AG09319 (cell line): Measurements from ENCODE around the gene PDIA2.
A peak's percentile ranks its signal among the peaks of the same experiment; 100 is the strongest.

Source experiments
- DNase-seq: peaks from one replicate; pipeline ENCODE4 v3.0.0-alpha.2; 2010; ENCODE audit warnings: low read depth; ENCODE audit errors: extremely low read depth
- CTCF ChIP-seq: IDR thresholded peaks from 2 replicates; pipeline ENCODE4 v1.5.1; 2011; ENCODE audit warnings: low read depth, mild to moderate bottlenecking, inconsistent platforms, low read length, moderate library complexity

Gene PDIA2

DNA sequence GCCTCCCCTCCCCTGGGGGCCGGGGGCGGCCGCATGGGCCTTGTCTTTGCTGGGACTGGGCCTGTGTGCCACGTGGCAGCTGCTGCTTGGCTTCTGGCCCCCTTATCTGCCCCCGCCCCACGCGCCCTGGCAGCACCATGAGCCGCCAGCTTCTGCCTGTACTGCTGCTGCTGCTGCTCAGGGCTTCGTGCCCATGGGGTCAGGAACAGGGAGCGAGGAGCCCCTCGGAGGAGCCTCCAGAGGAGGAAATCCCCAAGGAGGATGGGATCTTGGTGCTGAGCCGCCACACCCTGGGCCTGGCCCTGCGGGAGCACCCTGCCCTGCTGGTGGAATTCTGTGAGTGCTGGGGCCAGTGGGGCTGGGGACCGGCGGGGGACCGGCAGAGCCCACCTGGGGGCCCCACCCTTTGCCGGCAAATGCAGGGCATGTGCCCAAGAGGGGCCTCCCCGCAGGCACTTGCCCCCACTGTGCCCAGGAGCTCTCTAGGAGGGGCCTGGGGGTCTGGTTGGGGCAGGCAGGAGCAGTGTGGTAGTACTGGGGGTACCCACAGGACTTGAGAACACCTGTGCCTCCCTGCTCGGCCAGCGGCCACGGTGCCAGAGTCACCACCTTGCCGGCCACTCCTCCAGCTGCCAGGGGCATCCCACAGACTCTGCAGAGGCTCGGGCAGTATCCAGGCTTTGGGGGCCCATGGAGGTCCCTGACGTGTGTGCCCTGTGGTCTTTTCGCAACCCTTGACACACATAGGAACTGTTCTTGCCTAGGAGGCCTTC, at the start of gene PDIA2:
TSS of gene PDIA2 (plus strand) at position 132 of the 773 bp plus-strand sequence. CDS start at position 138, 6 bp downstream.
- no peak for DNase-seq
- TF ChIP-seq CTCF = no peak

- peak; percentile 61 for DNase-seq
Measured at GRCh38 chr16:234468-235305, 48.3 kb upstream of the PDIA2 start, which contains the start of gene FAM234A. Gene FAM234A, plus strand, starts transcription at chr16:234821. Its CDS starts 19,593 bp downstream, at chr16:254414.

DNA sequence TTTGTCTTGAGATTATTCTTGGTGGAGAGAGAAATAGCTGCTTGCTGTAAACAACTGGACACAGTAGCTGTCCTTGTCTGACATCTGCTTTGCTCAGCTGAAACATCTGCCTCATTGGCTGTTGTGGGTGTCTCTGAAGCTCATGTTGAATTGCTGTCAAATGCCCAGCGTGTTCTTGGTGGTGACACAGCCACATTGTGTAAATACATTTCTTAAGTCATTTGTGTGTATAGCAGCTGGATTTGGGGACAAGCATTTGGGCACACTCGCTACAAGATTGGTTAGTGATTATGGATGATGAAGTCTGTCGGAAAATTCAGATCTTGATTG, 43.1 kb upstream of the PDIA2 start:
- no peak for TF ChIP-seq CTCF
- DNase-seq = no peak

More at GRCh38 chr16:234468-235305, 48.3 kb upstream of the PDIA2 start, which contains the start of gene FAM234A:
- peak; percentile 31 for TF ChIP-seq CTCF

GRCh38 chr16:240559-240958, 42.4 kb upstream of the PDIA2 start:
- DNase-seq = no peak
- TF ChIP-seq CTCF = no peak

DNA sequence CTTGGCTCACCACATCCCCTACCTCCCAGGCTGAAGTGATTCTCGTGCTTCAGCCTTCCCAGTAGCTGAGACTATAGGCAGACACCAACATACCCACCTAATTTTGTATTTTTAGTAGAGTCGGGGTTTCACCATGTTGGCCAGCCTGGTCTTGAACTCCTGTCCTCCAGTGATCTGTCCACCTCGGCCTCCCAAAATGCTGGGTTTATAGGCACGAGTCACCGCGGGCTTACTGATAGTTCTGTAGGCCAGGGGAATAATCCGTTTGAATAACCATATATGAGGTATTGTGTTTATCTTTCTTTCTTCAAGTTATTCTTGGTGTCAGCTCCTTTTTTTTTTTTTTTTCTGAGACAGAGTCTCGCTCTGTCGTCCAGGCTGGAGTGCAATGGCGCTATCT, 40.7 kb upstream of the PDIA2 start:
- no peak for DNase-seq
- TF ChIP-seq CTCF = no peak

DNA sequence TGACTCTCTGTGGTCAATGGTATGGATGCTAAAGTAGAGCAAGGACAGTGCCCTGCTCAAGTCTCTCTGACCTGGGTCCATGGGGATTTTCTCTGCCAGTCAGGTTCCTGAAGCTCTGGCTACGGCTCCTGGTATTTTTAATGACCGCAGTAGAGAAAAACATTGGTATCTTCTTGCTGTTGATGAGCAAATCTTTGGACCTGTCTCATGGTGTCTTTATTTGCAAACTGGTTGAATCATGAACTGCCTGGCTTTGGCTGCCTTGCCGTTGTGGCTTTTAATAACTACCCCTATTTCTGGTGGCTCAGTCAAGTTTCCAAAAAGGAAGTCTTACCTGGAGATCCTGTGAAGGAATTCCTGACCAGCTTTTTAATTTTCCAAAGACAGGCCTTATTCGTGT, 39.6 kb upstream of the PDIA2 start:
- no peak for DNase-seq
- TF ChIP-seq CTCF = no peak

DNA sequence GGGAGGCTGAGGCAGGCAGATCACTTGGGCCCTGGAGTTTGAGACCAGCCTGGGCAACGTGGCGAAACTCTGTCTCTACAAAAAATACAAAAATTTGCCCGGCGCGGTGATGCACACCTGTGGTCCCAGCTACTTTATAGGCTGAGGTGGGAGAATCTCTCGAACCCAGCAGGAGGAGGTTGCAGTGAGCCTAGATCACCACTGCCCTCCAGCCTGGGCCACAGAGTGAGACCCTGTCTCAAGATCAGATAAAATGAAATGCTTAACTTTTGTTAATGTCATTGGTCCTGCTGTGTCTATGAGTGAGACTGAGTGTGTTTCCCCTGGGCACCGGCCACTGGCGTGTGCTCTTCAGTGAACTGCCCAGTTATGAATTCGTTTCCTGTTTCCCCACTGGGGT, 37.9 kb upstream of the PDIA2 start:
- TF ChIP-seq CTCF = no peak
- no peak for DNase-seq
